RWPE2 (cell line): Measurements from ENCODE around the gene KCTD10.

ENCODE experiments used
- ATAC-seq: fragments of 200-7000 bp; cut with Tn5 transposase; 3 replicates; pipeline ENCODE4 v1.9.1; 2021; ENCODE audit warnings: low read depth
- DNase-seq: peaks from one replicate; pipeline ENCODE4 v3.0.0-alpha.2; 2020; ENCODE audit warnings: low spot score
- H3K27ac ChIP-seq: fragments of 450-650 bp; 2 replicates; pipeline ENCODE4 v1.5.1; 2017; ENCODE audit warnings: mild to moderate bottlenecking; ENCODE audit not compliant: poor library complexity, severe bottlenecking
- H3K27me3 ChIP-seq: fragments of 250-450 bp; sonication (Bioruptor Pico); 2 replicates; pipeline ENCODE4 v1.5.1; 2021; ENCODE audit warnings: mild to moderate bottlenecking, moderate library complexity; ENCODE audit not compliant: insufficient read depth, poor library complexity, severe bottlenecking
- H3K36me3 ChIP-seq: fragments of 250-450 bp; sonication (Bioruptor Pico); 2 replicates; pipeline ENCODE4 v1.5.1; 2020; ENCODE audit warnings: low read depth, mild to moderate bottlenecking, moderate library complexity
- H3K4me1 ChIP-seq: fragments of 250-450 bp; sonication (Bioruptor Pico); 2 replicates; pipeline ENCODE4 v1.5.1; 2021; ENCODE audit warnings: mild to moderate bottlenecking, moderate library complexity; ENCODE audit not compliant: insufficient read depth, poor library complexity, severe bottlenecking
- H3K4me3 ChIP-seq: fragments of 250-450 bp; sonication (Bioruptor Pico); 2 replicates; pipeline ENCODE4 v1.5.1; 2021; ENCODE audit warnings: mild to moderate bottlenecking, moderate library complexity; ENCODE audit not compliant: severe bottlenecking
- H3K9me3 ChIP-seq: fragments of 250-450 bp; sonication (Bioruptor Pico); 2 replicates; pipeline ENCODE4 v1.5.1; 2021; ENCODE audit warnings: mild to moderate bottlenecking, moderate library complexity; ENCODE audit not compliant: severe bottlenecking
- CTCF ChIP-seq: fragments of 450-650 bp; IDR thresholded peaks from one replicate; pipeline ENCODE4 v1.5.1; 2017; ENCODE audit warnings: mild to moderate bottlenecking, moderate library complexity; ENCODE audit not compliant: poor library complexity, severe bottlenecking

KCTD10 gene

DNA sequence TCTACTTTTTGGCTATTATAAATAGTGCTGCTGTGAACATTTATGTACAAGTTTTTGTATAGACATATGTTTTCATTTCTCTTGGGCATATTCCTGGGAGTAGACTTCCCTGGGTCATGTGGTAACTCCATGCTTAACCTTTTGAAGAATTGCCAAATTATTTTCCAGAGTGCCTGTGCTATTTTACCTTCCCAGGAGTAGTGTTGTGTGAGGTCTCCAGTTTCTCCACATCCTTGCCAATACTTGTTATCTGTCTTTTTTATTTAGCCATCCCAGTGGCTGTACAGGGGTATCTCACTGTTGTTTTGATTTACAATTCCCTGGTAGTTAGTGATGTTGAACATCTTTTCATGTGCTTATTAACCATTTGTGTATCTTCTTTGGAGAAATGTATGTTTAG, 19.2 kb upstream of the KCTD10 start:
- TF ChIP-seq CTCF = no peak
- H3K9me3 ChIP-seq = no peaks in the 10 kb centered on the region
- ATAC-seq (no peak), DNase-seq (no peak)
- no peak overlapping the region for H3K27ac ChIP-seq
- no peak overlapping the region for H3K4me3 ChIP-seq
- peaks cover 9% of the 10 kb centered on the region for H3K4me1 ChIP-seq
- no peaks in the 10 kb centered on the region for H3K27me3 ChIP-seq
- peaks cover 43% of the 10 kb centered on the region for H3K36me3 ChIP-seq

- H3K4me1 ChIP-seq = peaks cover 9% of the 10 kb centered on the region
- no peak for TF ChIP-seq CTCF
- H3K9me3 ChIP-seq = no peaks in the 10 kb centered on the region
- H3K4me3 ChIP-seq = no peak overlapping the region
- DNase-seq (no peak), ATAC-seq (no peak)
- H3K27me3 ChIP-seq = no peaks in the 10 kb centered on the region
- no peak overlapping the region for H3K27ac ChIP-seq
- peaks cover 46% of the 10 kb centered on the region for H3K36me3 ChIP-seq
These were observed 17.9 kb upstream of the KCTD10 start for GRCh38 chr12:109495012-109495411.

DNA sequence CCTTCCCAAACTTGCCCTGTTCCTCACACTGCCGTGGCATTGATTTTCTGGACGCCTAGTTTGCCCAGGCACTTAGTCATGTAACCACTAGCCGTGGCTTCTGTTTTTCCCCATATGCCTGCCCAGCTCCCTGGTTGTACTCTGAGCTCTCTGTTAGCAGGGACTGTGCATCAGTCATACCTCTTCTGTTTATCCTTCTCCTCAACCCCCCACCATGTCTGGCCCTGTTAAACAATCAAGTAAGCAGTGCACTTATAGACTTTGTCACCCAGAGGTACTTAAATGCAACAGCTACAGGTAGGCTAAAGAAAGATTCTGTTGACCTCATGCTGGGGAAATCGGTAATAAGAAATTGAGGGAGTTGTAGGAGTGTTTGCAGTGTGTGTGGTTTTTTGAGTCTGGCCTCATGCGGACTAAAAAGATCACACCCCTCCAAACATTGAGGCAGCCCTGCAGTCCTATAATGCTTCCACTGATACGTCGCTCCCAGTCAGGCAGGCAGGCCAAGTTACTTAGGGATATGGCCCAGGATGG, 17.3 kb upstream of the KCTD10 start:
- H3K4me1 ChIP-seq = peaks cover 9% of the 10 kb centered on the region
- no peak for TF ChIP-seq CTCF
- no peaks in the 10 kb centered on the region for H3K9me3 ChIP-seq
- no peak overlapping the region for H3K4me3 ChIP-seq
- ATAC-seq (no peak), DNase-seq (no peak)
- peaks cover 42% of the 10 kb centered on the region for H3K36me3 ChIP-seq
- H3K27me3 ChIP-seq = no peaks in the 10 kb centered on the region
- H3K27ac ChIP-seq = no peak overlapping the region

DNA sequence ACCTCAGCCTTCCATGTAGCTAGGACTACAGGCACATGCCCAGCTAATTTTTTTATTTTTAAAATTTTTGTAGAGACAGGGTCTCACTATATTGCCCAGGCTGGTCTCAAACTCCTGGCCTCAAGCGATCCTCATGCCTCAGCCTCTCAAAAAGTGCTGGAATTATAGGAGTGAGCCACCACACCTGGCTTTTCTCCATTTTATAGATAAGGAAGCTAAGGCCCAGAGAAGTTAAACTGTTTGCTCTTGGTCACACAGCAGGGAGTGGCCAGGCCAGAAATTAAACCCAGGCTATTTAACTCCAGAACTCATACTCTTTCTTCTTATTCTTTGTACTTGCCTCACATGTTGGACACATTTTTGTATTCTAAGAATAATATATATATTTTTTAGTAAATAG, 16.8 kb upstream of the KCTD10 start:
- ATAC-seq (no peak), DNase-seq (no peak)
- peaks cover 41% of the 10 kb centered on the region for H3K36me3 ChIP-seq
- no peak overlapping the region for H3K4me3 ChIP-seq
- peaks cover 9% of the 10 kb centered on the region for H3K4me1 ChIP-seq
- no peaks in the 10 kb centered on the region for H3K27me3 ChIP-seq
- no peak overlapping the region for H3K27ac ChIP-seq
- no peak for TF ChIP-seq CTCF
- H3K9me3 ChIP-seq = no peaks in the 10 kb centered on the region

GRCh38 chr12:109493090-109493489, 16.0 kb upstream of the KCTD10 start:
- H3K27me3 ChIP-seq = no peaks in the 10 kb centered on the region
- DNase-seq (no peak), ATAC-seq (no peak)
- peaks cover 41% of the 10 kb centered on the region for H3K36me3 ChIP-seq
- H3K9me3 ChIP-seq = no peaks in the 10 kb centered on the region
- H3K4me1 ChIP-seq = peaks cover 9% of the 10 kb centered on the region
- H3K4me3 ChIP-seq = no peak overlapping the region
- TF ChIP-seq CTCF = no peak
- no peak overlapping the region for H3K27ac ChIP-seq
